Measurements from ENCODE around the gene LCE7A. TPM values are rescaled to one million over a fixed set of nuclear protein-coding genes. Genes with fewer than 3 reads are reported as not detected.

The LCE7A gene
- total RNA-seq, 1 experiment from 2014 or later, result not detected

- no peaks in the 10 kb centered on the region for H3K9me3 ChIP-seq
- H3K27me3 ChIP-seq, result no peaks in the 10 kb centered on the region
- no peaks in the 10 kb centered on the region for H3K36me3 ChIP-seq
- peak; percentile 24 for DNase-seq
- no peak overlapping the region for H3K4me3 ChIP-seq
These were observed 45.1 kb downstream of the LCE7A start for GRCh38 chr1:152904688-152905440.

DNA sequence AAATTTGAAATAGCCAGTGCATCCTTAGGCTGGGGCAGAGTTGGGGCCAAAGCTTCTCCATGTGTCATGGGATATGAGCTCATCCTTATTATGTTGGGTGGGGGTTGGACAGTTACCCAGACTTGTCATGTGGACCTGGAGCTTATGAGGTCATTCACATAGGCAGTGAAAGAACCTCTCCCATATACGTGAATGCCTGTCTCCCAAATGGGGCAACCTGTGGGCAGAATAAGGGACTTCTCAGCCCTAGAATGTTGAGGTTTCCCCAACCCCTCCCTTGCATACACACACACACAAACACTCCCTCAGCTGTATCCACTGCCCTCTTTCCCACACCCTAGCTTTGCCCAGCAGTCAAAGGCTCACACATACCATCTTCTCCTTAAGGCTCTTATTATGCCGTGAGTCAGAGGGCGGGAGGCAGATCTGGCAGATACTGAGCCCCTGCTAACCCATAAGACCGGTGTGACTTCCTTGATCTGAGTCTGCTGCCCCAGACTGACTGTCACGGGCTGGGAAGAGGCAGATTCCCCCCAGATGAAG is 46.3 kb downstream of the LCE7A start:
- Histone ChIP-seq H3K9me3 (no peaks in the 10 kb centered on the region), H3K4me3 (no peak overlapping the region), H3K27me3 (no peaks in the 10 kb centered on the region), H3K36me3 (no peaks in the 10 kb centered on the region)
- DNase-seq, result peak; percentile 97

- no peaks in the 10 kb centered on the region for H3K9me3 ChIP-seq
- no peaks in the 10 kb centered on the region for H3K36me3 ChIP-seq
- H3K27me3 ChIP-seq, result no peaks in the 10 kb centered on the region
- DNase-seq, result peak; percentile 24
- no peak within 1 kb of the TSS for H3K4me3 ChIP-seq
These were observed 48.1 kb downstream of the LCE7A start, which contains the start of gene IVL for GRCh38 chr1:152907686-152908601. TSS of gene IVL (plus strand) at chr1:152908546. CDS start at chr1:152909798, 1,252 bp downstream.

- no peaks in the 10 kb centered on the region for H3K27me3 ChIP-seq
- no peak for DNase-seq
- H3K9me3 ChIP-seq, result no peaks in the 10 kb centered on the region
- H3K36me3 ChIP-seq, result no peaks in the 10 kb centered on the region
- no peak overlapping the region for H3K4me3 ChIP-seq
These were observed 49.4 kb downstream of the LCE7A start for GRCh38 chr1:152909206-152909605.

Other genes with a start within 250 kb of the LCE7A start
- gene LCE3B, start 246.2 kb upstream of the LCE7A start, total RNA-seq (2014; rRNA removed; shearing (Covaris generic); ENCODE audit: low replicate concordance), result not detected in 2 replicates
- not detected in 2 replicates for gene LCE3A, start 236.9 kb upstream of the LCE7A start, total RNA-seq (2014; rRNA removed; shearing (Covaris generic); ENCODE audit: low replicate concordance)
- gene LCE2D, start 196.6 kb upstream of the LCE7A start, total RNA-seq (2014; rRNA removed; shearing (Covaris generic); ENCODE audit: low replicate concordance), result not detected in 2 replicates
- not detected in 2 replicates for gene LCE2C, start 184.7 kb upstream of the LCE7A start, total RNA-seq (2014; rRNA removed; shearing (Covaris generic); ENCODE audit: low replicate concordance)
- gene LCE2B, start 173.9 kb upstream of the LCE7A start, total RNA-seq (2014; rRNA removed; shearing (Covaris generic); ENCODE audit: low replicate concordance), result not detected in 2 replicates
- not detected in 2 replicates for gene LCE2A, start 161.7 kb upstream of the LCE7A start, total RNA-seq (2014; rRNA removed; shearing (Covaris generic); ENCODE audit: low replicate concordance)
- not detected in 2 replicates for gene LCE4A, start 151.8 kb upstream of the LCE7A start, total RNA-seq (2014; rRNA removed; shearing (Covaris generic); ENCODE audit: low replicate concordance)
- gene KPRP, start 102.0 kb upstream of the LCE7A start, total RNA-seq (2014; rRNA removed; shearing (Covaris generic); ENCODE audit: low replicate concordance), result not detected in 2 replicates
- not detected in 2 replicates for gene LCE1F, start 84.9 kb upstream of the LCE7A start, total RNA-seq (2014; rRNA removed; shearing (Covaris generic); ENCODE audit: low replicate concordance)
- gene LCE1E, start 73.7 kb upstream of the LCE7A start, total RNA-seq (2014; rRNA removed; shearing (Covaris generic); ENCODE audit: low replicate concordance), result not detected in 2 replicates
- gene LCE1D, start 63.3 kb upstream of the LCE7A start, total RNA-seq (2014; rRNA removed; shearing (Covaris generic); ENCODE audit: low replicate concordance), result not detected in 2 replicates
- gene LCE1C, start 53.3 kb upstream of the LCE7A start, total RNA-seq (2014; rRNA removed; shearing (Covaris generic); ENCODE audit: low replicate concordance), result not detected in 2 replicates
- gene LCE1B, start 48.0 kb upstream of the LCE7A start, total RNA-seq (2014; rRNA removed; shearing (Covaris generic); ENCODE audit: low replicate concordance), result not detected in 2 replicates
- gene LCE1A, start 32.5 kb upstream of the LCE7A start, total RNA-seq (2014; rRNA removed; shearing (Covaris generic); ENCODE audit: low replicate concordance), result not detected in 2 replicates
- gene LCE6A, start 17.1 kb upstream of the LCE7A start, total RNA-seq (2014; rRNA removed; shearing (Covaris generic); ENCODE audit: low replicate concordance), result not detected in 2 replicates
- gene SMCP, start 18.3 kb downstream of the LCE7A start, total RNA-seq (2014; rRNA removed; shearing (Covaris generic); ENCODE audit: low replicate concordance), result not detected in 2 replicates
- not detected in 2 replicates for gene IVL, start 48.5 kb downstream of the LCE7A start, total RNA-seq (2014; rRNA removed; shearing (Covaris generic); ENCODE audit: low replicate concordance)
- not detected in 2 replicates for gene SPRR5, start 87.2 kb downstream of the LCE7A start, total RNA-seq (2014; rRNA removed; shearing (Covaris generic); ENCODE audit: low replicate concordance)
- not detected in 2 replicates for gene SPRR4, start 110.7 kb downstream of the LCE7A start, total RNA-seq (2014; rRNA removed; shearing (Covaris generic); ENCODE audit: low replicate concordance)
- gene SPRR1A, start 124.1 kb downstream of the LCE7A start, total RNA-seq (2014; rRNA removed; shearing (Covaris generic); ENCODE audit: low replicate concordance), result not detected in 2 replicates
- gene SPRR3, start 141.8 kb downstream of the LCE7A start, total RNA-seq (2014; rRNA removed; shearing (Covaris generic); ENCODE audit: low replicate concordance), result not detected in 2 replicates
- gene SPRR1B, start 171.2 kb downstream of the LCE7A start, total RNA-seq (2014; rRNA removed; shearing (Covaris generic); ENCODE audit: low replicate concordance), result not detected in 2 replicates
- gene SPRR2D, start 181.1 kb downstream of the LCE7A start, total RNA-seq (2014; rRNA removed; shearing (Covaris generic); ENCODE audit: low replicate concordance), result not detected in 2 replicates
- gene SPRR2A, start 197.5 kb downstream of the LCE7A start, total RNA-seq (2014; rRNA removed; shearing (Covaris generic); ENCODE audit: low replicate concordance), result not detected in 2 replicates
- not detected in 2 replicates for gene SPRR2B, start 211.6 kb downstream of the LCE7A start, total RNA-seq (2014; rRNA removed; shearing (Covaris generic); ENCODE audit: low replicate concordance)
- gene SPRR2E, start 234.5 kb downstream of the LCE7A start, total RNA-seq (2014; rRNA removed; shearing (Covaris generic); ENCODE audit: low replicate concordance), result not detected in 2 replicates

Data from MG63 (cell line).